H1 (cell line): ENCODE results near the gene ZNF524.

ENCODE experiments used
- POLR2A ChIP-seq, 2 experiments: IDR thresholded peaks; 1 replicate in 1 of 2; 2 replicates in 1 of 2; pipeline ENCODE4 v1.6.1; 2011; ENCODE audit warnings: low read depth in 2 of 2, low read length in 2 of 2, mild to moderate bottlenecking in 2 of 2; ENCODE audit errors: control extremely low read depth in 1 of 2
- TF ChIP-seq, protein P1 (sequence below): IDR thresholded peaks from 2 replicates; pipeline ENCODE4 v1.6.1; 2011; ENCODE audit warnings: low read depth, mild to moderate bottlenecking, low read length; ENCODE audit not compliant: insufficient read depth

DNA sequence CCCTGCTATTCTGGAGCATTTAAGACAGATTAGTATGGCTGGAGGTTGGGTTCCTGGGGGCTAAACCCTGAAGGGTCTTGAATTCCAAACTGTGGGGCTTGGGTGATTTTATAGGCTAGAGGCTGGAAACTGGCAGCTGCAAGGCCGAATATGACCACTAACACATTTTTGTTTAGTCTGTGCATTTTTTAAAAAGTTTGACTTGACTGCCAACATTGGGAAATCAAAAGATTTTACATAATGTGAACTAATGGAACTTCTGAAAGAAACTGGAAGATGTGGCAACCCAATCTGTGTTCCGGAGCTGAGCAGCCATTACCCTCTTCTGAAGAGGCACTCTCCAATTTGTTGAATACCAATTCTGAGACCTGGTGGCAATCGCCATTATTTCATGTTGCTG is 19.2 kb downstream of the ZNF524 start:
- TF ChIP-seq POLR2A (IDR thresholded peaks at IDR 0.05; ENCODE audit: control extremely low read depth in 1 of 2, low read depth in 2 of 2, low read length in 2 of 2) = no peak
- TF ChIP-seq, protein P1, sequence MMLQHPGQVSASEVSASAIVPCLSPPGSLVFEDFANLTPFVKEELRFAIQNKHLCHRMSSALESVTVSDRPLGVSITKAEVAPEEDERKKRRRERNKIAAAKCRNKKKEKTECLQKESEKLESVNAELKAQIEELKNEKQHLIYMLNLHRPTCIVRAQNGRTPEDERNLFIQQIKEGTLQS = no peak
